B cell (primary cell): ENCODE measurements around the gene ARID4B. TPM values are rescaled to one million over a fixed set of nuclear protein-coding genes. Genes with fewer than 3 reads are reported as not detected.

Experiments
- ATAC-seq: fragments of 200-7000 bp; cut with Tn5 transposase; one replicate; pipeline ENCODE4 v1.10.0; 2021; ENCODE audit warnings: low read depth, mild to moderate bottlenecking, moderate number of reproducible peaks, moderate library complexity
- CTCF ChIA-PET: fragments of 350-600 bp; sonication (Branson Sonifier 250); formaldehyde crosslinking; loops from one replicate; lab custom pipeline; 2021; ENCODE audit warnings: antibody characterized with exemption, inconsistent platforms; lab: Charles Lee
- POLR2A ChIA-PET: fragments of 350-600 bp; sonication (Branson Sonifier 250); formaldehyde crosslinking; loops from one replicate; lab custom pipeline; 2021; ENCODE audit warnings: antibody characterized with exemption; lab: Charles Lee
- DNase-seq: peaks from one replicate; pipeline ENCODE4 v3.0.0; 2013
- H2AFZ ChIP-seq: 2 replicates; pipeline ENCODE4 v1.6.1; 2012; ENCODE audit warnings: mild to moderate bottlenecking, low read depth, low read length; ENCODE audit not compliant: insufficient read depth, poor library complexity, severe bottlenecking
- H3K27ac ChIP-seq, 2 donors: 1 replicate in 1 of 2; 2 replicates in 1 of 2; pipeline ENCODE4 v1.5.1; 2012 to 2013; ENCODE audit warnings: low read length in 2 of 2, mild to moderate bottlenecking in 2 of 2, moderate library complexity in 1 of 2
- H3K27me3 ChIP-seq, 4 experiments: fragments of 200-600 bp in 1 of 4; sonication (generic) in 1 of 4; replicated peaks in 1 of 4; 1 replicate in 2 of 4; 2 replicates in 2 of 4; pipeline versions ENCODE4 v1.6.1 to v1.7.0; 2013 to 2016; ENCODE audit warnings: low read length in 3 of 4, mild to moderate bottlenecking in 2 of 4, mixed read lengths in 1 of 4, moderate library complexity in 1 of 4; ENCODE audit not compliant: insufficient read depth in 4 of 4, control insufficient read depth in 3 of 4; ENCODE audit errors: control extremely low read depth in 1 of 4
- H3K36me3 ChIP-seq, 2 experiments: replicated peaks in 1 of 2; 1 replicate in 1 of 2; 2 replicates in 1 of 2; pipeline versions ENCODE4 v1.6.1 to v1.7.1; 2013; ENCODE audit warnings: low read length in 1 of 2; ENCODE audit not compliant: insufficient read depth in 2 of 2, control insufficient read depth in 1 of 2; ENCODE audit errors: control extremely low read depth in 1 of 2, extremely low read depth in 1 of 2
- H3K4me1 ChIP-seq, 2 donors: fragments of 200-600 bp in 1 of 2; sonication (generic) in 1 of 2; 1 replicate in 1 of 2; 2 replicates in 1 of 2; pipeline versions ENCODE4 v1.5.1 to v1.6.1; 2013 to 2017; ENCODE audit warnings: low read length in 2 of 2; ENCODE audit not compliant: control insufficient read depth in 2 of 2, insufficient read depth in 2 of 2
- H3K4me2 ChIP-seq: replicated peaks from 2 replicates; pipeline ENCODE3; 2012; ENCODE audit warnings: mild to moderate bottlenecking, low read depth, low read length; ENCODE audit not compliant: poor library complexity, severe bottlenecking
- H3K4me3 ChIP-seq, 5 experiments: fragments of 200-600 bp in 1 of 5; sonication (generic) in 1 of 5; 1 replicate in 3 of 5; 2 replicates in 2 of 5; pipeline versions ENCODE4 v1.5.1 to v1.7.0; 2011 to 2016; ENCODE audit warnings: low read length in 4 of 5, mild to moderate bottlenecking in 4 of 5, low read depth in 2 of 5, control low read depth in 1 of 5, moderate library complexity in 1 of 5; ENCODE audit not compliant: insufficient read depth in 1 of 5; ENCODE audit errors: control extremely low read depth in 1 of 5, extremely low read depth in 1 of 5
- H3K79me2 ChIP-seq: fragments of 200-600 bp; sonication (generic); one replicate; pipeline ENCODE4 v1.6.0; 2016; ENCODE audit warnings: low read length; ENCODE audit not compliant: control insufficient read depth, insufficient read depth
- H3K9ac ChIP-seq: fragments of 200-600 bp; sonication (generic); 2 replicates; pipeline ENCODE4 v1.6.1; 2017; ENCODE audit warnings: mild to moderate bottlenecking, low read length, moderate library complexity
- H3K9me3 ChIP-seq, 3 donors: one replicate each; pipeline versions ENCODE4 v1.6.1 to v1.7.1; 2013; ENCODE audit warnings: low read length in 2 of 3; ENCODE audit not compliant: control insufficient read depth in 2 of 3, insufficient read depth in 1 of 3; ENCODE audit errors: control extremely low read depth in 1 of 3
- H4K20me1 ChIP-seq: 2 replicates; pipeline ENCODE4 v1.6.0; 2012; ENCODE audit warnings: mild to moderate bottlenecking, low read length; ENCODE audit not compliant: insufficient read depth, control insufficient read depth, poor library complexity, severe bottlenecking
- H3K27ac Mint-ChIP-seq: one replicate; pipeline ENCODE4 v1.8.0; 2021; ENCODE audit warnings: mixed read lengths
- H3K27me3 Mint-ChIP-seq: one replicate; pipeline ENCODE4 v1.8.0; 2021; ENCODE audit warnings: mixed read lengths
- H3K4me1 Mint-ChIP-seq: one replicate; pipeline ENCODE4 v1.8.0; 2021; ENCODE audit warnings: mixed read lengths
- H3K4me3 Mint-ChIP-seq: one replicate; pipeline ENCODE4 v1.8.0; 2021; ENCODE audit warnings: mixed read lengths
- H3K9me3 Mint-ChIP-seq: one replicate; pipeline ENCODE4 v1.8.0; 2022; ENCODE audit warnings: mixed read lengths; ENCODE audit not compliant: insufficient read depth
- CTCF ChIP-seq: fragments of 200-600 bp; IDR thresholded peaks from one replicate; pipeline ENCODE4 v1.8.0; 2022; ENCODE audit warnings: antibody characterized with exemption, mild to moderate bottlenecking
- EZH2 ChIP-seq: IDR thresholded peaks from 2 replicates; pipeline ENCODE4 v1.6.1; 2012; ENCODE audit warnings: borderline replicate concordance, low read depth, mild to moderate bottlenecking, moderate library complexity, low read length; ENCODE audit not compliant: insufficient read depth, poor library complexity, severe bottlenecking
- WGBS: methylation state at CpG from one replicate; pipeline ENCODE4 v1.1.5; 2013; ENCODE audit warnings: missing lambda C conversion rate; ENCODE audit not compliant: insufficient coverage; 5-methylcytosine and 5-hydroxymethylcytosine counted together
- intact Hi-C: fragments of 100-400 bp; cut with micrococcal nuclease; formaldehyde crosslinking; loops from one replicate; pipeline ENCODE4 v1.10.0; 2022
- polyA plus RNA-seq: library from polyadenylated mRNA; depleted of rRNA; stranded (reverse); fragments of >200 nt; gene quantifications from 2 replicates; pipeline ENCODE4 v1.2.3, GENCODE V29; 2012
- total RNA-seq, 2 donors: library from RNA; stranded (reverse); fragments of 120-200 nt in 1 of 2; gene quantifications; 1 replicate in 1 of 2; 2 replicates in 1 of 2; pipeline versions ENCODE4 v1.2.3 to v1.2.4, GENCODE V29; 2013 to 2022

Gene ARID4B
- total and polyA plus RNA-seq, 2 donors (not counting 1 experiment from before 2014, with no cell fraction given): 13.2 to 110 TPM

- Histone ChIP-seq H4K20me1 (no peaks in the 10 kb centered on the region), H3K27ac (no peak overlapping the region), H3K27me3 (no peaks in the 10 kb centered on the region), H3K4me1 (no peaks in the 10 kb centered on the region), H3K4me2 (no peak overlapping the region), H3K9ac (no peak overlapping the region), H3K36me3 (no peaks in the 10 kb centered on the region), H3K79me2 (no peaks in the 10 kb centered on the region), H3K4me3 (no peak overlapping the region), H3K9me3 (no peaks in the 10 kb centered on the region), H2AFZ (no peak overlapping the region)
- Mint-ChIP-seq H3K4me1 (no peaks in the 10 kb centered on the region), H3K9me3 (no peaks in the 10 kb centered on the region), H3K4me3 (no peak overlapping the region), H3K27ac (no peak overlapping the region), H3K27me3 (no peaks in the 10 kb centered on the region)
- CTCF ChIA-PET: interaction anchor here (0.7 kb wide), 1 partner anchor 1636 kb away, joined by 4 read pairs; no protein-coding TSS in a partner anchor
- DNase-seq: no peak
- ATAC-seq: no peak
- 95% methylated on average over 8 of the region's 11 CpGs for WGBS
- intact Hi-C loops: no loop called here
- POLR2A ChIA-PET: no interaction called here
- TF ChIP-seq EZH2: no peak
- no peak for TF ChIP-seq CTCF
Measured at GRCh38 chr1:235357485-235358373, 29.8 kb upstream of the ARID4B start.

GRCh38 chr1:235351898-235352297 is 23.9 kb upstream of the ARID4B start:
- ATAC-seq: no peak
- DNase-seq: no peak
- H3K9me3 ChIP-seq: no peaks in the 10 kb centered on the region
- H2AFZ ChIP-seq: no peak overlapping the region
- no peak overlapping the region for H3K9ac ChIP-seq
- no peaks in the 10 kb centered on the region for H3K4me1 ChIP-seq
- Mint-ChIP-seq H3K27ac (no peak overlapping the region), H3K4me1 (no peaks in the 10 kb centered on the region), H3K4me3 (no peak overlapping the region), H3K27me3 (no peaks in the 10 kb centered on the region), H3K9me3 (no peaks in the 10 kb centered on the region)
- H3K36me3 ChIP-seq: no peaks in the 10 kb centered on the region
- no peak overlapping the region for H3K4me3 ChIP-seq
- H4K20me1 ChIP-seq: no peaks in the 10 kb centered on the region
- ChIA-PET POLR2A (no interaction called here), CTCF (no interaction called here)
- no peaks in the 10 kb centered on the region for H3K79me2 ChIP-seq
- no peak for TF ChIP-seq EZH2
- no peak overlapping the region for H3K27ac ChIP-seq
- H3K4me2 ChIP-seq: no peak overlapping the region
- no peaks in the 10 kb centered on the region for H3K27me3 ChIP-seq
- 90% methylated on average over 2 of the region's 3 CpGs for WGBS
- intact Hi-C loops: no loop called here
